OCI-LY7 (cell line): ENCODE measurements around the gene TEX55. TPM values are rescaled to one million over a fixed set of nuclear protein-coding genes. Genes with fewer than 3 reads are reported as not detected.

Source experiments
- BruUV-seq: library from RNA; stranded (reverse); fragments of 400-500 nt; replicated peaks from 2 replicates; lab custom pipeline; 2021; lab: Mats Ljungman, UMichigan
- CTCF ChIA-PET: fragments of 300-600 bp; sonication (Branson Sonifier 250); formaldehyde crosslinking; loops from one replicate; lab custom pipeline; 2022; ENCODE audit warnings: antibody characterized with exemption; ENCODE audit not compliant: unreplicated experiment; lab: Charles Lee
- POLR2A ChIA-PET: fragments of 300-600 bp; sonication (Branson Sonifier 250); formaldehyde crosslinking; loops from one replicate; lab custom pipeline; 2022; ENCODE audit warnings: antibody characterized with exemption; lab: Charles Lee
- DNase-seq: peaks from one replicate; pipeline ENCODE4 v3.0.0-alpha.2; 2015; ENCODE audit warnings: low spot score
- H2AFZ ChIP-seq: fragments of 200-600 bp; sonication (generic), shearing (Covaris generic); 2 replicates; pipeline ENCODE4 v1.6.1; 2014; ENCODE audit warnings: mild to moderate bottlenecking, antibody characterized with exemption, low read length, moderate library complexity
- H3K27ac ChIP-seq: fragments of 200-600 bp; sonication (generic); 2 replicates; pipeline ENCODE4 v1.5.1; 2014; ENCODE audit warnings: mixed run types, low read depth, mild to moderate bottlenecking, moderate library complexity, low read length, inconsistent platforms; ENCODE audit not compliant: poor library complexity, severe bottlenecking
- H3K36me3 ChIP-seq: fragments of 200-600 bp; sonication (generic); 2 replicates; pipeline ENCODE4 v1.6.1; 2014; ENCODE audit warnings: mild to moderate bottlenecking, antibody characterized with exemption, low read length, moderate library complexity, mixed read lengths; ENCODE audit not compliant: insufficient read depth
- H3K4me1 ChIP-seq: fragments of 200-600 bp; sonication (generic); 2 replicates; pipeline ENCODE4 v1.5.1; 2014; ENCODE audit warnings: mild to moderate bottlenecking, low read length; ENCODE audit not compliant: insufficient read depth, poor library complexity, severe bottlenecking
- H3K4me2 ChIP-seq: fragments of 200-600 bp; sonication (generic); 2 replicates; pipeline ENCODE4 v1.6.1; 2014; ENCODE audit warnings: mild to moderate bottlenecking, low read length
- H3K4me3 ChIP-seq: fragments of 200-600 bp; sonication (generic); 2 replicates; pipeline ENCODE4 v1.5.1; 2014; ENCODE audit warnings: mild to moderate bottlenecking, low read depth, low read length; ENCODE audit not compliant: poor library complexity, severe bottlenecking
- H3K79me2 ChIP-seq: fragments of 200-600 bp; sonication (generic); 2 replicates; pipeline ENCODE4 v1.6.1; 2016; ENCODE audit warnings: low read depth, mild to moderate bottlenecking, low read length, moderate library complexity, mixed read lengths; ENCODE audit not compliant: insufficient read depth
- H3K9me2 ChIP-seq: fragments of 200-600 bp; sonication (generic); 2 replicates; pipeline ENCODE4 v1.6.1; 2016; ENCODE audit warnings: mild to moderate bottlenecking, low read length, mixed read lengths; ENCODE audit not compliant: insufficient read depth
- H3K9me3 ChIP-seq: fragments of 200-600 bp; sonication (generic); 2 replicates; pipeline ENCODE4 v1.6.1; 2014; ENCODE audit warnings: mild to moderate bottlenecking, mixed run types, low read length, mixed read lengths
- H4K20me1 ChIP-seq: fragments of 200-600 bp; sonication (generic); 2 replicates; pipeline ENCODE4 v1.6.1; 2014; ENCODE audit warnings: mild to moderate bottlenecking, antibody characterized with exemption, low read length, moderate library complexity, mixed read lengths; ENCODE audit not compliant: insufficient read depth
- CTCF ChIP-seq: fragments of 200-600 bp; sonication (generic); conservative IDR thresholded peaks from 2 replicates; pipeline ENCODE4 v1.5.1; 2014; ENCODE audit warnings: mild to moderate bottlenecking, antibody characterized with exemption, low read length, moderate library complexity, mixed read lengths
- EZH2phosphoT487 ChIP-seq: fragments of 200-600 bp; sonication (generic); IDR thresholded peaks from 2 replicates; pipeline ENCODE4 v1.6.1; 2018; ENCODE audit warnings: low read depth, borderline replicate concordance, mild to moderate bottlenecking, mixed run types, antibody characterized with exemption, low read length, moderate library complexity, mixed read lengths
- intact Hi-C: fragments of 100-400 bp; cut with micrococcal nuclease; formaldehyde crosslinking; loops from one replicate; pipeline ENCODE4 v1.10.0; 2022; ENCODE audit not compliant: unreplicated experiment
- total RNA-seq, 2 experiments: library from RNA; depleted of rRNA in 1 of 2; stranded (reverse); fragments of >200 nt in 1 of 2; shearing (Covaris generic) in 1 of 2; gene quantifications; 2 replicates each; pipeline ENCODE4 v1.2.3, GENCODE V29; 2014 to 2022

The TEX55 gene
- total RNA-seq, 2 experiments from 2014 or later, result not detected

- Histone ChIP-seq H3K4me1 (no peaks in the 10 kb centered on the region), H3K79me2 (no peaks in the 10 kb centered on the region), H3K9me3 (no peaks in the 10 kb centered on the region), H2AFZ (no peak overlapping the region), H3K4me3 (no peak overlapping the region), H3K36me3 (no peaks in the 10 kb centered on the region), H3K27ac (no peak overlapping the region), H4K20me1 (no peaks in the 10 kb centered on the region), H3K4me2 (no peak overlapping the region), H3K9me2 (no peaks in the 10 kb centered on the region)
- no TSS peak for BruUV-seq
- intact Hi-C loops, result no loop called here
- POLR2A ChIA-PET, result no interaction called here
- CTCF ChIA-PET, result no interaction called here
- TF ChIP-seq CTCF (no peak), EZH2phosphoT487 (no peak)
- DNase-seq, result no peak
Measured at GRCh38 chr3:119170821-119171220, 24.9 kb downstream of the TEX55 start.

- ChIA-PET CTCF (no interaction called here), POLR2A (interaction anchor here (0.6 kb wide), 1 partner anchor 24 kb away, joined by 4 read pairs; no protein-coding TSS in a partner anchor)
- TF ChIP-seq EZH2phosphoT487 (no peak), CTCF (no peak)
- Histone ChIP-seq H3K9me2 (no peaks in the 10 kb centered on the region), H3K9me3 (no peaks in the 10 kb centered on the region), H2AFZ (no peak within 1 kb of the TSS), H3K4me1 (no peaks in the 10 kb centered on the region), H3K4me3 (no peak within 1 kb of the TSS), H3K27ac (no peak within 1 kb of the TSS), H3K79me2 (no peaks in the 10 kb centered on the region), H3K36me3 (no peaks in the 10 kb centered on the region), H4K20me1 (no peaks in the 10 kb centered on the region), H3K4me2 (no peak within 1 kb of the TSS)
- no peak for DNase-seq
- intact Hi-C loops, result no loop called here
- BruUV-seq, result no TSS peak
Measured at GRCh38 chr3:119173325-119173724, 27.4 kb downstream of the TEX55 start, which contains the start of gene UPK1B. UPK1B (plus strand) TSS chr3:119173598; CDS start chr3:119186742, 13,144 bp downstream.

- POLR2A ChIA-PET, result interaction anchor here (0.7 kb wide), 1 partner anchor 115 kb away, joined by 7 read pairs; no protein-coding TSS in a partner anchor
- Histone ChIP-seq H3K79me2 (no peaks in the 10 kb centered on the region), H2AFZ (no peak overlapping the region), H3K4me3 (no peak overlapping the region), H3K27ac (no peak overlapping the region), H3K9me3 (no peaks in the 10 kb centered on the region), H3K36me3 (no peaks in the 10 kb centered on the region), H3K4me1 (no peaks in the 10 kb centered on the region), H3K9me2 (no peaks in the 10 kb centered on the region), H3K4me2 (no peak overlapping the region), H4K20me1 (no peaks in the 10 kb centered on the region; the same call in 1 of the 2 replicates)
- BruUV-seq, result no TSS peak
- intact Hi-C loops, result no loop called here
- DNase-seq, result no peak
- CTCF ChIA-PET, result no interaction called here
- TF ChIP-seq CTCF, result no peak
- no peak for TF ChIP-seq EZH2phosphoT487
Measured at GRCh38 chr3:119175872-119176756, 30.1 kb downstream of the TEX55 start.
